ENCODE data around the gene CD300E. TPM values are rescaled to one million over a fixed set of nuclear protein-coding genes. Genes with fewer than 3 reads are reported as not detected.
A peak's percentile ranks its signal among the peaks of the same experiment; 100 is the strongest.

The CD300E gene
- total RNA-seq, 1 donor from 2014 or later: not detected

DNA sequence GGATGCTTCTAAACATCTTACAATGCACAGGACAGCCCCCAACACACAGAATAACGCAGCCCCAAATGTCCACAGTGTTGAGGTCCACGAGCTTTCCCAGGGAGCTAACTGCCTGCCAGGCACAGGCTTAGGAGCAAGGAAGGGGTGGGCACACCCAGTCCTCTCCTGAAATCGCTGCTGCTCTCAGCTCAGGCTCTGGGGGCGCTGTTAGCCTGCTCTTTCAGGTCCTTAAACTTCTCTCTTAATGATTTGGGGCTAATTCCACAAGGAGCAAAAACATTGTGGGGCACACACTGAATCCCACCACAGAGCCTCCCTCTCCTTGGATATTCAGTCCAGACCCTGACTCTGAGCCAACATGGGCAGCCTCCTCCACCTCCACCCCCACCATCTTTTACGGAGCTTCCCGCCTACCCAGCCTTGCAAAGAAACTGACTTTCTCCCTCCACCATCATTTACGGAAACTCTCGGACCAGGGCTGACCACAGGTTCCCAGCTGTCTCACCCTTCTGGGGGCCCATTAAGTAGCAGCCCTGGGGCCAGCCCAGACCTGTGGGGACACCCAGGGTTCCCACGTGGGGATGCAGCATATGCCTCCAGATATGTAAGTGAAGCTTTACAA lies 57.3 kb downstream of the CD300E start:
- DNase-seq (ENCODE audit: low read depth in 2 of 2): peak; percentile 8 to 29

DNA sequence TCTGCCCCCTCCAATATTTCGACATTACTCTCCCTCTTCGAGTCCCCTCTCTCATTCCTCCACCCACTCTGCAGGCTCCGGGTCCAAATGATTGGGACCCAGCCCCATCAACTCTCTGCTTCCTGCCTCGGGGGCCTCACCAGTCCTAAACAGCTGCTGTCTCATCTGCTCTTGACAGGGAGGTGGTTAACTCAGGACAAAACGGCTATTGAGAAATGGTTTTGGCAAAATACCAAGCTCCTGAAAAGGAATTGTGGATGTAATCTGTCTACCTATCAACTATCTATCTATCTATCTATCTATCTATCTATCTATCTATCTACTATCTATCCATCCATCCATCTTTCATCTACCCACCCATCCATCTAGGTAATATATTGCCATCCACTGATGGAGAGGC lies 58.4 kb downstream of the CD300E start:
- DNase-seq (ENCODE audit: low read depth in 2 of 2): no peak

DNA sequence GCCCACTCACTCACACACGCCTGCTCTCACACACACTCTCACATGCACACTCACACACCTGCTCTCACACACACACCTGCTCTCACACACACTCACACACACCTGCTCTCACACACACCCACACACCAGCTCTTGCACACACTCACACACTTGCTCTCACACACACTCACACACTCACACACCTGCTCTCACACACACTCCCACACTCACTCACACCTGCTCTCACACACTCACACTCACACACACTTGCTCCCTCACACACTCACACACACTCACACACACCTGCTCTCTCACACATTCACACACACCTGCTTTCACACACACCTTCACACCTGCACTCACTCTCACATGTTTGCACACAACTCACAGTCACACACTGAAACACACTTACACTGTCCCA lies 60.2 kb downstream of the CD300E start:
- DNase-seq (ENCODE audit: low read depth in 2 of 2): no peak

DNA sequence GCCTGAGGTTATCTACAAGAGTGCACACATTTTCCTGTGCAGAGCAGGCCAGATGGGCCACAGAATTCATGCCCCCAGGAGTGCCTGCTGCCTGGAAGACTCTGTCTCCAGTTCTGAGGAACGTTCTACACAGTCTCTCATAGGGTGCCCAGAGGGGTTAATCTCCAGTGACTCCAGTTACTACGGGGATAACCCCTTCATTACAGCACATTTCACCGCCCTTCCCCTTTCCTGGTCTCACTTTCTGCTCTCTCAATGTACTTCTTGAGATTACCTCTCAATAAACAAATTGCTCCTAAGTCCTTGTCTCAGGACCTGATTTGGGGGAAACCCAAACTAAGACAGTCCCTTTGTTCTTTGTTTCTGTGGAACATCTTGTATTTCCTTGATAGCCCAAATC lies 62.0 kb downstream of the CD300E start:
- no peak for DNase-seq (ENCODE audit: low read depth in 2 of 2)

Other genes with a start within 250 kb of the CD300E start
- 0.22 and 0.40 TPM in 2 replicates for gene GPRC5C, start 191.7 kb downstream of the CD300E start, total RNA-seq
- not detected in 2 replicates for gene CD300A, start 157.1 kb downstream of the CD300E start, total RNA-seq
- gene CD300LB, start 92.3 kb downstream of the CD300E start, total RNA-seq: not detected in 2 replicates
- not detected in 2 replicates for gene CD300C, start 77.6 kb downstream of the CD300E start, total RNA-seq
- not detected in 2 replicates for gene CD300H, start 56.2 kb downstream of the CD300E start, total RNA-seq
- not detected in 2 replicates for gene CD300LD, start 31.5 kb downstream of the CD300E start, total RNA-seq
- gene CD300LF, start 89.2 kb upstream of the CD300E start, total RNA-seq: not detected in 2 replicates
- gene RAB37, start 113.5 kb upstream of the CD300E start, total RNA-seq: 0.20 and 0.22 TPM in 2 replicates
- gene NHERF1, start 124.9 kb upstream of the CD300E start, total RNA-seq: 4.4 and 4.6 TPM in 2 replicates
- 15.5 and 20.0 TPM in 2 replicates for gene NAT9, start 152.6 kb upstream of the CD300E start, total RNA-seq
- gene GRIN2C, start 236.1 kb upstream of the CD300E start, total RNA-seq: under 0.01 TPM in 2 replicates
- 12.9 and 41.2 TPM in 2 replicates for gene FDXR, start 249.3 kb upstream of the CD300E start, total RNA-seq

Measured in lung microvascular endothelial cell (primary cell).